GM12874 (cell line): ENCODE results near the gene FOXA3.

ENCODE experiments used
- TF ChIP-seq, protein P1 (sequence below): IDR thresholded peaks from 2 replicates; pipeline ENCODE4 v1.5.1; 2011; ENCODE audit warnings: low read depth, mild to moderate bottlenecking, control low read depth, low read length, moderate library complexity; ENCODE audit not compliant: insufficient read depth

The FOXA3 gene

DNA sequence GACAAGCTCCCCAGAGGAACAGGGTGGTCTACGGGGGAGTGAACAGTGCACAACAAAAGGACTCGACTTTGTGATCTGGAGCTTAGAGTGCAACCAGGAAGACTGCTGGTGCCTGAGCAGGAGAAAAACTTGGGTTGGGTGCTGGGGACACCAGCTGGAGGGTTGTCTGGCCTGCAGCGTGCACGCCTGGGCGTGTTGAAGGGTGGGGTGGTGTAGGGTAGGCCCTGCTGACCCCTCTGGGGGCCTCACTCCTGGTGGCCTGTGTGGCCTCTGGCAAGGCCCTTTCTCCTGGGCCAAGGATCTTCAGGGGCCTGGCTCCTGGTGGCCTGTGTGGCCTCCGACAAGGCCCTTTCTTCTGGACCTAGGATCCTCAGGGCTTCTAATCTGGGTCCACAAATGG lies 44.4 kb upstream of the FOXA3 start:
- TF ChIP-seq, protein P1, sequence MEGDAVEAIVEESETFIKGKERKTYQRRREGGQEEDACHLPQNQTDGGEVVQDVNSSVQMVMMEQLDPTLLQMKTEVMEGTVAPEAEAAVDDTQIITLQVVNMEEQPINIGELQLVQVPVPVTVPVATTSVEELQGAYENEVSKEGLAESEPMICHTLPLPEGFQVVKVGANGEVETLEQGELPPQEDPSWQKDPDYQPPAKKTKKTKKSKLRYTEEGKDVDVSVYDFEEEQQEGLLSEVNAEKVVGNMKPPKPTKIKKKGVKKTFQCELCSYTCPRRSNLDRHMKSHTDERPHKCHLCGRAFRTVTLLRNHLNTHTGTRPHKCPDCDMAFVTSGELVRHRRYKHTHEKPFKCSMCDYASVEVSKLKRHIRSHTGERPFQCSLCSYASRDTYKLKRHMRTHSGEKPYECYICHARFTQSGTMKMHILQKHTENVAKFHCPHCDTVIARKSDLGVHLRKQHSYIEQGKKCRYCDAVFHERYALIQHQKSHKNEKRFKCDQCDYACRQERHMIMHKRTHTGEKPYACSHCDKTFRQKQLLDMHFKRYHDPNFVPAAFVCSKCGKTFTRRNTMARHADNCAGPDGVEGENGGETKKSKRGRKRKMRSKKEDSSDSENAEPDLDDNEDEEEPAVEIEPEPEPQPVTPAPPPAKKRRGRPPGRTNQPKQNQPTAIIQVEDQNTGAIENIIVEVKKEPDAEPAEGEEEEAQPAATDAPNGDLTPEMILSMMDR: no peak

DNA sequence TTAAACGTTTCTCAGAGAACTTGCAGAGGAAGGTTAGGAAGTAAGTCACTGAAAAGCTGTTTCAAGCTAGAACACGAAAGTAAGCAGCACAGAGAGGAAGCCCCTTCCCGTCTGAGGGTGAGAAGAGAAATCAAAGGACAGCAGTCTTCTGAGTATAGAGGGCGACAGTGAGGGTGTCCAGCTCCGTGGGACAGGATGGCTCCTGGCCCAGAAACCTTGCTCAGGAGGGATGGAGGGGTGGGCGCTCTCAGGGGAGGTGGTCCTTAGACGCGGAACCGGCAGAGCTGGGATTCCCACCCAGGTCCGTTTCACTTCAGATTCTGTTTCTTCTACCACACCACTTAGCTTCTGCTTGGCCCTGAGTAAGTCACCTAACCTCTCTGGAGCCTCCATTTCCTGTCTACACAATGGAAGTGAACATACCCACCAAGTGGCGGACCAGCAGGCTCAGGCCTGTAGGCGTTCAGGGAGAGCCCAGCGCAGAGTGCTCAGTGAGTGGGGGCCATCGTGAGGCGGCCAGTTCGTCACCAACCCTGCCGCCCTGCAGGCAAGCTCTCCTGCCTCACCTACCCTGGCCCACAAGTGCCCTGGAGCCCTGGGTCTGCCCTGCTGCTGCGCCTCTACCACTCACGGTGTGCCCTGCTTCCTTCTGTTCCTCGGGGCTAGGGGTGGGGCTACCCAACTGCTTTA lies 43.6 kb upstream of the FOXA3 start:
- TF ChIP-seq, protein P1: no peak

DNA sequence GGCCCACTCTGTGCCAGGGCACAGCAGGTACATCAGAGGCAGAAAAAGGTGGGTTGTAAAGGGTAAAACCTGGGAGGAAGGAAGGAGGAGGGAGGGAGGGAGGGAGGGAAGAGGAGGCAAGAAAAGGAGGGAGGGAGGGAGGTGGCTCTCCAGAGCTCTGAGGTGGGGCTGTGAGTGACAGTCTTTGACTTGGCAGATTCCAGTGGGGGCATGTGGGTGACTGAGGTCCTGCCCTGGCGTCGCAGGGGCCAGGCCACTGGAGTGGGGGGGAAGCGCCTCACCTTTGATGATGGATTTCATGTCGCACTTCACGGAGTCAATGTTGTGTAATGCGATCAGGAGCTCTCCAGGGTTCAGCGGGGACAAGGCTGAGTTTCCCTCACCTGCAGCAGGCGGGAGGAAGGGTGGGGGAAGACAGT lies 43.0 kb upstream of the FOXA3 start:
- TF ChIP-seq, protein P1: no peak

DNA sequence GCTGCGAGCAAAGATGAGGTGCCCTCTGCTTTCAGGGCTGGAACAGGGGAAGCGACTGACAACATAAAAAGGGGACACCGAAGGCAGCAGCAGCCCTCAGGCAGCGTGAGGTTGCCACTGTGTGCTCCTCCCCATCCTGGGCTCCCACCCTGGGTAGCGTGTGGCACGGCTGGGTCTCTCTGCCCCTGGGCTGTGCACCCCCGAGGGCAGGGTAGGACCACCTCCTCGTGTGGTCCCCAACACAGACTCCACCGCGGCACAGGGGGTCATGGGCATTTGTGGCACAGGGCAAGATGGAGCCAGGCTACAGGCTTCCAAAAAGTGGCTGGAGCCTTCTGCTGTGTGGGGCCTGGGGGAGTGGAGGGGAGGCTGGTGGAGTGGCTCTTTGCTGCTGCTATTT lies 42.6 kb upstream of the FOXA3 start:
- TF ChIP-seq, protein P1: no peak

DNA sequence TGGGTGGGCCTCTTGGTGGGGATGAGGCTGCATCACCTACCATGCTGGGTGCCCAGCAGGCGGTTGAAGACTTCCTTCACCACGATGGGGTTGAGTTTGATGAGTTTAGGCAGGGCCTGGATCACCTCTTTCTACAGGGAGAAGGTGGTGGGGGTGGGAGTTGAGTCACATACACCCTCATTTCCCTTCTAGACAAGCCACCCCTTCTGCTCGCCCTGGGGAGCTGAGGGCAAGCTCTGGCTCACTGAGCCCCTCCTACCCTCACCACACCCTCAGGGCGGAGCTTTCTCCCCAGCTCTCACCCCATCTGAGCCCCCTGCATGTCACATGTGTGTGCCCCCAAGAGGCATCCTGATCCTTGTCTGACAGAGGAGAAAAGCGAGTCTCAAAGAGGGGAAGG lies 41.4 kb upstream of the FOXA3 start:
- TF ChIP-seq, protein P1: no peak

DNA sequence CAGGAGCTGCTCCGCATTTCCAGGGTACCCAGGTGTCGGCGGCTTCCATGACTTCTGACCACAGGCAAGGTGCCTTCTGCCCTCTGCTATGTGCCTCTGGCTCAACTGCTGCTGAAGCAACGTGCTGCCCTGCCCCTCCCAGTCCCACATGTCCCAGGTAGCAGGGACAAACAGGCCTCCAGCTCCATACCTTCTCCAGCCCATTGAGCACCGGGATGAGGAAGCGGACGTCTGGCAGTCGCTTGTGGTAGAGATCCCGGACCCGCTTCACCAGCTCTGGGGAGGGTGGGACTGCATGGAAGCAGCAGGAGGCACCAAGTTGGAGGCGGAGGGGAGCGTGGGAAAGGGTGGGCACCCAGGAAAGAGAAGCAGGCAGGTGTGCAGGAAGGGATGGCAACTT lies 40.9 kb upstream of the FOXA3 start:
- TF ChIP-seq, protein P1: no peak

DNA sequence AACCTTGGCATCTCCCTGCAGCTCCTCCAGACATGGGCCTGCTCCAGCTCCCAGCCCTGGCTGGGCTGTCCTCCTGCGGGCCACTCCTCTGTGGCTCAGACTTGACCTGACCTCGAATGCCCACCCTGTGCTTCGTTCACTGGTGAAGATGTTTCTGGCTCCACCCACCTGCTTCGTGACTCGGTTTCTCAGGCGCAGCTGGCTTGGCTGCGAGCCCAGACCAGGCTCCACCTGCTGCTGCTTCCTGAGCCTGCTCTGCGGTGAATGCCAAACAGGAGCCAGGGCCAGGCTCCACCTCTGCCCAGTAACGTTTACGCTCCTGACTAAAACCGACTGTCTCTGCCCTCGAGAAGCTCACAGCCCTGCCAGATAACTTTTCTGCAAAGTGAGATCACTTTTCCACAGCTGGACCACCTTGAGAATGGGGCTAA lies 40.1 kb upstream of the FOXA3 start:
- TF ChIP-seq, protein P1: no peak
